GM12878 (cell line): ENCODE results near the gene MYOZ2. TPM values are rescaled to one million over a fixed set of nuclear protein-coding genes. Genes with fewer than 3 reads are reported as not detected.

ENCODE experiments used
- ATAC-seq: fragments of 200-7000 bp; cut with Tn5 transposase; 3 replicates; pipeline ENCODE4 v1.9.1; 2020; ENCODE audit warnings: mild to moderate bottlenecking, moderate library complexity
- BruUV-seq: library from RNA; stranded (reverse); fragments of 400-500 nt; replicated peaks from 2 replicates; lab custom pipeline; 2021; lab: Mats Ljungman, UMichigan
- CTCF ChIA-PET: fragments of 300-600 bp; sonication (Branson Sonifier 250); formaldehyde crosslinking; extraction: SDS; loops from one replicate; lab custom pipeline; 2021; ENCODE audit warnings: inconsistent platforms; lab: Yijun Ruan, JAX
- POLR2A ChIA-PET: fragments of 350-600 bp; formaldehyde crosslinking; extraction: SDS; loops from one replicate; lab custom pipeline; 2021; ENCODE audit warnings: inconsistent platforms; lab: Charles Lee
- RAD21 ChIA-PET: fragments of 300-600 bp; sonication (Branson Sonifier 250); formaldehyde crosslinking; loops from one replicate; lab custom pipeline; 2023; ENCODE audit warnings: antibody characterized with exemption; ENCODE audit not compliant: unreplicated experiment; lab: Charles Lee
- SMC1A ChIA-PET: fragments of 300-600 bp; sonication (Branson Sonifier 250); formaldehyde crosslinking; loops from one replicate; lab custom pipeline; 2023; ENCODE audit not compliant: unreplicated experiment, uncharacterized antibody; lab: Charles Lee
- DNase-seq: peaks from one replicate; pipeline ENCODE4 v3.0.0-alpha.2; 2011; ENCODE audit warnings: low read depth, low spot score
- FAIRE-seq: peaks from 3 replicates; lab custom pipeline; 2011; peaks lifted over from hg19 to GRCh38; lab: Jason Lieb, UNC
- H2AFZ ChIP-seq: 2 replicates; pipeline ENCODE4 v1.6.0; 2011; ENCODE audit warnings: low read depth, low read length, control low read depth; ENCODE audit not compliant: control insufficient read depth
- H3K27ac ChIP-seq: 2 replicates; pipeline ENCODE4 v1.5.1; 2011; ENCODE audit warnings: control low read depth; ENCODE audit not compliant: control insufficient read depth, insufficient read depth
- H3K27me3 ChIP-seq, 2 experiments: replicated peaks in 1 of 2; 2 replicates each; pipeline versions ENCODE4 v1.6.0 to v1.6.1; 2011; ENCODE audit warnings: low read length in 1 of 2; ENCODE audit not compliant: control insufficient read depth in 2 of 2, insufficient read depth in 2 of 2
- H3K36me3 ChIP-seq, 2 experiments: 2 replicates each; pipeline ENCODE4 v1.5.1; 2011; ENCODE audit warnings: low read length in 1 of 2; ENCODE audit not compliant: control insufficient read depth in 2 of 2, insufficient read depth in 2 of 2
- H3K4me1 ChIP-seq: 2 replicates; pipeline ENCODE4 v1.6.1; 2011; ENCODE audit warnings: mild to moderate bottlenecking, low read length, moderate library complexity, mixed read lengths; ENCODE audit not compliant: control insufficient read depth, insufficient read depth
- H3K4me2 ChIP-seq: 2 replicates; pipeline ENCODE4 v1.6.0; 2011; ENCODE audit warnings: control low read depth; ENCODE audit not compliant: control insufficient read depth, insufficient read depth
- H3K4me3 ChIP-seq: fragments of 200-600 bp; sonication (generic); 2 replicates; pipeline ENCODE4 v1.5.1; 2016
- H3K79me2 ChIP-seq: 2 replicates; pipeline ENCODE4 v1.6.0; 2011; ENCODE audit warnings: low read length; ENCODE audit not compliant: control insufficient read depth, insufficient read depth
- H3K9ac ChIP-seq: 2 replicates; pipeline ENCODE4 v1.8.0; 2011; ENCODE audit warnings: low read length, control low read depth, mixed read lengths; ENCODE audit not compliant: control insufficient read depth, insufficient read depth
- H3K9me3 ChIP-seq: replicated peaks from 3 replicates; pipeline ENCODE4 v1.5.1; 2011; ENCODE audit warnings: mild to moderate bottlenecking, low read length; ENCODE audit not compliant: control insufficient read depth, insufficient read depth
- H4K20me1 ChIP-seq: 2 replicates; pipeline ENCODE4 v1.6.0; 2011; ENCODE audit not compliant: control insufficient read depth, insufficient read depth
- DPF2 ChIP-seq: fragments of 450-650 bp; IDR thresholded peaks from 2 replicates; pipeline ENCODE4 v1.6.1; 2017; ENCODE audit warnings: mild to moderate bottlenecking
- MYC ChIP-seq: IDR thresholded peaks from 2 replicates; pipeline ENCODE4 v1.6.1; 2011; ENCODE audit warnings: mild to moderate bottlenecking, low read length, moderate library complexity, inconsistent platforms; ENCODE audit not compliant: insufficient read depth, insufficient replicate concordance, insufficient read length, severe bottlenecking
- SIX5 ChIP-seq: IDR thresholded peaks from 2 replicates; pipeline ENCODE4 v1.6.1; 2011; ENCODE audit warnings: mild to moderate bottlenecking, low read depth, low read length, moderate library complexity; ENCODE audit not compliant: severe bottlenecking
- SREBF1 ChIP-seq: IDR thresholded peaks from 2 replicates; pipeline ENCODE4 v1.6.1; 2012; ENCODE audit warnings: mild to moderate bottlenecking, low read length
- SUZ12 ChIP-seq: fragments of 200-600 bp; sonication (generic); IDR thresholded peaks from one replicate; pipeline ENCODE4 v1.6.1; 2018; ENCODE audit warnings: antibody characterized with exemption, mild to moderate bottlenecking; ENCODE audit not compliant: unreplicated experiment
- ZNF622 ChIP-seq: fragments of 450-650 bp; IDR thresholded peaks from 2 replicates; pipeline ENCODE4 v1.6.1; 2017; ENCODE audit warnings: mild to moderate bottlenecking, inconsistent platforms
- WGBS: methylation state at CpG from one replicate; pipeline ENCODE4 v1.1.6; 2016; ENCODE audit warnings: low lambda C conversion rate; ENCODE audit not compliant: insufficient replicate concordance, insufficient coverage; ENCODE audit errors: missing lambda C conversion rate; 5-methylcytosine and 5-hydroxymethylcytosine counted together
- in situ Hi-C: fragments of 300-500 bp; cut with MboI; formaldehyde crosslinking; loops from 9 replicates; pipeline ENCODE4 v1.14.3; 2018; ENCODE audit warnings: mixed read lengths
- intact Hi-C: fragments of 100-400 bp; cut with micrococcal nuclease; formaldehyde crosslinking; loops from one replicate; pipeline ENCODE4 v1.14.2; 2022; ENCODE audit not compliant: unreplicated experiment
- polyA plus RNA-seq, 11 experiments: library from polyadenylated mRNA; depleted of rRNA in 4 of 11; unstranded in 6 of 11; stranded (reverse) in 5 of 11; fragments of >200 nt; fragmentation: Nextera tagmentation in 4 of 11; fragmentation: Illumina TruSeq in 1 of 11; extraction: Ambion mirVana in 4 of 11; extraction: Trizol in 1 of 11; gene quantifications; 1 replicate in 1 of 11; 2 replicates in 10 of 11; pipeline versions ENCODE4 v1.2.1 to v1.2.3, GENCODE V29; 2011 to 2016; ENCODE audit warnings: inconsistent platforms in 2 of 11, missing spikeins in 2 of 11, low read depth in 1 of 11
- total RNA-seq, 4 experiments: library from RNA; depleted of rRNA in 3 of 4; stranded (reverse); fragments of >200 nt in 3 of 4; fragmentation: Illumina TruSeq in 1 of 4; extraction: Trizol in 1 of 4; gene quantifications; 2 replicates each; pipeline versions ENCODE4 v1.2.1 to v1.2.3, GENCODE V29; 2013 to 2021
- TF ChIP-seq, protein P1 (sequence below): fragments of 150-350 bp; IDR thresholded peaks from 2 replicates; pipeline ENCODE4 v1.6.1; 2014; ENCODE audit warnings: mild to moderate bottlenecking, low read depth, low read length

The MYOZ2 gene
- total and polyA plus RNA-seq, 10 of the 15 experiments (the other 5 are each of a cell fraction or from before 2014, with no cell fraction given) = not detected

GRCh38 chr4:119209077-119209476 lies 73.4 kb downstream of the MYOZ2 start (continued):
- TF ChIP-seq SIX5 = no peak

DNA sequence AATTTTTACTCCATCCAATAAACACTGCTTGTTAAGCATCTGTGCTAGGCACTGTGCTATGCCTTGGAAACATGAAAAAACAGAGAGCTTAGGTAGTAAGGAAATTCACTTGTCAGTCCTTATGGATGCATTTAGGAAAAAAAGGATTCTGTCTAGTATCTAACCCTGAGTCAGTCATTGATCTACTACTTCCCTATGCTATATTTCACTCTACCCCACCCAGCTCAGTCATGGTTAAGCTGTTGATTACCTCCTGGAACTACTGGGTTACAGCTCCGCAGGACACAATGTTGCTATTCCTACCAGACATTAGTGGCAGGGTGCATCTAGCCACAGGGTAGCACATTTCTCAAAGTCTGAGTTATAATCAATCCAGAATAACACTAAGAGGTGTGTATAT lies 74.0 kb downstream of the MYOZ2 start:
- no peaks in the 10 kb centered on the region for H3K36me3 ChIP-seq
- no peak overlapping the region for H3K4me3 ChIP-seq
- FAIRE-seq = no peak
- no peaks in the 10 kb centered on the region for H3K9me3 ChIP-seq
- no peaks in the 10 kb centered on the region; the same call in 1 of the 2 replicates for H3K4me1 ChIP-seq
- no peak for ATAC-seq
- 88% methylated on average over 1 of the region's 1 CpG for WGBS
- TF ChIP-seq MYC = no peak
- no peak for TF ChIP-seq ZNF622
- no peak for TF ChIP-seq SREBF1
- TF ChIP-seq SUZ12 = no peak
- TF ChIP-seq DPF2 = no peak
- TF ChIP-seq, protein P1, sequence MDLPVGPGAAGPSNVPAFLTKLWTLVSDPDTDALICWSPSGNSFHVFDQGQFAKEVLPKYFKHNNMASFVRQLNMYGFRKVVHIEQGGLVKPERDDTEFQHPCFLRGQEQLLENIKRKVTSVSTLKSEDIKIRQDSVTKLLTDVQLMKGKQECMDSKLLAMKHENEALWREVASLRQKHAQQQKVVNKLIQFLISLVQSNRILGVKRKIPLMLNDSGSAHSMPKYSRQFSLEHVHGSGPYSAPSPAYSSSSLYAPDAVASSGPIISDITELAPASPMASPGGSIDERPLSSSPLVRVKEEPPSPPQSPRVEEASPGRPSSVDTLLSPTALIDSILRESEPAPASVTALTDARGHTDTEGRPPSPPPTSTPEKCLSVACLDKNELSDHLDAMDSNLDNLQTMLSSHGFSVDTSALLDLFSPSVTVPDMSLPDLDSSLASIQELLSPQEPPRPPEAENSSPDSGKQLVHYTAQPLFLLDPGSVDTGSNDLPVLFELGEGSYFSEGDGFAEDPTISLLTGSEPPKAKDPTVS = no peak
- peaks cover 0 to 2% of the 10 kb centered on the region in 2 experiments; a peak in 1 of 4 replicates for H3K27me3 ChIP-seq
- H3K79me2 ChIP-seq = no peaks in the 10 kb centered on the region
- intact Hi-C loops = no loop called here
- no TSS peak for BruUV-seq
- no peak overlapping the region for H3K4me2 ChIP-seq
- SMC1A ChIA-PET = no interaction called here
- no peak overlapping the region for H3K27ac ChIP-seq
- no peaks in the 10 kb centered on the region for H4K20me1 ChIP-seq
- POLR2A ChIA-PET = no interaction called here
- DNase-seq = no peak
- no peak overlapping the region for H2AFZ ChIP-seq
- RAD21 ChIA-PET = no interaction called here
- H3K9ac ChIP-seq = no peak overlapping the region
- in situ Hi-C loops = no loop called here
- CTCF ChIA-PET = interaction anchor here (1.1 kb wide), 1 partner anchor 169 kb away, joined by 3 read pairs; no protein-coding TSS in a partner anchor
